HG03280 (cell line): ENCODE data around the gene IFT20.
A peak's percentile ranks its signal among the peaks of the same experiment; 100 is the strongest.
"Not testable (repeated sequence)": the region's sequence is repeated elsewhere in the genome, so short reads cannot be mapped to it uniquely, and the experiment has no call there.

Source experiments
- ATAC-seq: cut with Tn5 transposase; IDR thresholded peaks from one replicate; pipeline ENCODE4 v1.9.1; 2021; ENCODE audit warnings: mild to moderate bottlenecking, moderate library complexity; ENCODE audit not compliant: unreplicated experiment

The IFT20 gene

GRCh38 chr17:28364665-28365363 is 29.5 kb upstream of the IFT20 start, which contains the start of gene SEBOX:
SEBOX (minus strand) TSS chr17:28365199; CDS start chr17:28365151, 48 bp downstream.
- no peak for ATAC-seq

- no peak for ATAC-seq
Observed at GRCh38 chr17:28363776-28364650, 28.7 kb upstream of the IFT20 start.

- no peak for ATAC-seq
Observed at GRCh38 chr17:28363186-28363585, 27.9 kb upstream of the IFT20 start.

- ATAC-seq: no peak
Observed at GRCh38 chr17:28357901-28358197, 22.6 kb upstream of the IFT20 start.

GRCh38 chr17:28357061-28357900 is 22.0 kb upstream of the IFT20 start, which contains the start of gene POLDIP2:
POLDIP2 (minus strand) TSS chr17:28357527; CDS start chr17:28357448, 79 bp downstream.
- ATAC-seq: peak; percentile 96

GRCh38 chr17:28350271-28350670 is 15.0 kb upstream of the IFT20 start:
- no peak for ATAC-seq

GRCh38 chr17:28348979-28349378 is 13.7 kb upstream of the IFT20 start:
- no peak for ATAC-seq

GRCh38 chr17:28347261-28347891 is 12.1 kb upstream of the IFT20 start:
- no peak for ATAC-seq

GRCh38 chr17:28346746-28347246 is 11.5 kb upstream of the IFT20 start:
- no peak for ATAC-seq

GRCh38 chr17:28346199-28346580 is 10.9 kb upstream of the IFT20 start:
- ATAC-seq: no peak

GRCh38 chr17:28345419-28346198 is 10.3 kb upstream of the IFT20 start:
- ATAC-seq: no peak

- no peak for ATAC-seq
Observed at GRCh38 chr17:28344435-28344901, 9.2 kb upstream of the IFT20 start.

- ATAC-seq: no peak
Observed at GRCh38 chr17:28344011-28344410, 8.7 kb upstream of the IFT20 start.

- ATAC-seq: no peak
Observed at GRCh38 chr17:28343491-28343932, 8.2 kb upstream of the IFT20 start.

GRCh38 chr17:28342313-28342712 is 7.0 kb upstream of the IFT20 start:
- no peak for ATAC-seq

- ATAC-seq: no peak
Observed at GRCh38 chr17:28341516-28341915, 6.2 kb upstream of the IFT20 start.

GRCh38 chr17:28340374-28340773 is 5.1 kb upstream of the IFT20 start:
- no peak for ATAC-seq

- ATAC-seq: no peak
Observed at GRCh38 chr17:28339431-28339830, 4.2 kb upstream of the IFT20 start.

- ATAC-seq: not testable (repeated sequence)
Observed at GRCh38 chr17:28338769-28339212, 3.5 kb upstream of the IFT20 start.
